HepG2 (cell line): ENCODE results near the gene ANO6. TPM values are rescaled to one million over a fixed set of nuclear protein-coding genes. Genes with fewer than 3 reads are reported as not detected.

Source experiments
- ATAC-seq: fragments of 200-7000 bp; cut with Tn5 transposase; 3 replicates; pipeline ENCODE4 v1.9.1; 2020; ENCODE audit warnings: mild to moderate bottlenecking, moderate library complexity
- BruUV-seq: library from RNA; stranded (reverse); fragments of 400-500 nt; replicated peaks from 2 replicates; lab custom pipeline; 2021; lab: Mats Ljungman, UMichigan
- CTCF ChIA-PET: fragments of 300-600 bp; formaldehyde crosslinking; extraction: SDS; loops from one replicate; lab custom pipeline; 2021; ENCODE audit warnings: low total read pairs, inconsistent platforms, low intra/inter-chr PET ratio; lab: Yijun Ruan, JAX
- POLR2A ChIA-PET: fragments of 350-600 bp; sonication (Branson Sonifier 250); formaldehyde crosslinking; loops from one replicate; lab custom pipeline; 2020; ENCODE audit warnings: antibody characterized with exemption, inconsistent platforms; lab: Yijun Ruan, JAX
- DNase-seq: peaks from one replicate; pipeline ENCODE4 v3.0.0-alpha.2; 2015; ENCODE audit warnings: low spot score
- FAIRE-seq: peaks from 3 replicates; lab custom pipeline; 2011; peaks lifted over from hg19 to GRCh38; lab: Jason Lieb, UNC
- H2AFZ ChIP-seq: one replicate; pipeline ENCODE4 v1.6.1; 2011; ENCODE audit warnings: low read length, inconsistent platforms
- H3K27ac ChIP-seq: fragments of 300-600 bp; 3 replicates; pipeline ENCODE4 v1.8.0; 2011; ENCODE audit warnings: mixed run types, mild to moderate bottlenecking, mixed read lengths, low read length, inconsistent platforms; ENCODE audit not compliant: insufficient read depth; ENCODE audit errors: extremely low read length
- H3K27me3 ChIP-seq, 2 experiments: fragments of 200-600 bp in 1 of 2; 2 replicates in 1 of 2; 3 replicates in 1 of 2; pipeline versions ENCODE4 v1.6.0 to v1.8.0; 2011; ENCODE audit warnings: low read length in 2 of 2, mild to moderate bottlenecking in 2 of 2, moderate library complexity in 2 of 2, inconsistent platforms in 1 of 2; ENCODE audit not compliant: insufficient read depth in 2 of 2, control insufficient read depth in 1 of 2
- H3K36me3 ChIP-seq, 2 experiments: fragments of 200-600 bp in 1 of 2; replicated peaks in 1 of 2; 2 replicates in 1 of 2; 3 replicates in 1 of 2; pipeline versions ENCODE4 v1.5.1 to v1.8.0; 2011; ENCODE audit warnings: low read length in 2 of 2, inconsistent platforms in 1 of 2; ENCODE audit not compliant: insufficient read depth in 2 of 2, control insufficient read depth in 1 of 2
- H3K4me1 ChIP-seq: 2 replicates; pipeline ENCODE4 v1.5.1; 2012; ENCODE audit warnings: low read length, inconsistent platforms; ENCODE audit not compliant: insufficient read depth
- H3K4me2 ChIP-seq: 2 replicates; pipeline ENCODE4 v1.6.0; 2011; ENCODE audit warnings: low read depth, low read length, inconsistent platforms
- H3K4me3 ChIP-seq, 3 experiments: fragments of 200-600 bp in 1 of 3; sonication (generic), shearing (Covaris generic) in 1 of 3; replicated peaks in 1 of 3; 2 replicates each; pipeline ENCODE4 v1.5.1; 2011 to 2016; ENCODE audit warnings: low read length in 3 of 3, inconsistent platforms in 2 of 3, low read depth in 2 of 3, mild to moderate bottlenecking in 2 of 3, control low read depth in 1 of 3, mixed read lengths in 1 of 3; ENCODE audit not compliant: insufficient read depth in 1 of 3
- H3K79me2 ChIP-seq: one replicate; pipeline ENCODE4 v1.6.1; 2011; ENCODE audit warnings: low read length, inconsistent platforms; ENCODE audit not compliant: insufficient read depth
- H3K9ac ChIP-seq: 2 replicates; pipeline ENCODE4 v1.6.0; 2011; ENCODE audit warnings: mild to moderate bottlenecking, low read depth, low read length, inconsistent platforms; ENCODE audit not compliant: insufficient read depth
- H3K9me3 ChIP-seq: 2 replicates; pipeline ENCODE4 v1.5.1; 2012; ENCODE audit warnings: mild to moderate bottlenecking, low read length
- H4K20me1 ChIP-seq: 2 replicates; pipeline ENCODE4 v1.6.0; 2011; ENCODE audit warnings: inconsistent platforms, mild to moderate bottlenecking, low read length, moderate library complexity; ENCODE audit not compliant: insufficient read depth
- ARHGAP35 ChIP-seq: sonication (generic); formaldehyde crosslinking; IDR thresholded peaks from 2 replicates; pipeline ENCODE4 v1.9.0; 2022; ENCODE audit warnings: mild to moderate bottlenecking, inconsistent platforms, moderate library complexity, missing genetic modification reagents, borderline replicate concordance
- ARID2 ChIP-seq: sonication (generic); formaldehyde crosslinking; IDR thresholded peaks from 2 replicates; pipeline ENCODE4 v1.8.1; 2022; ENCODE audit warnings: mild to moderate bottlenecking, missing genetic modification reagents, borderline replicate concordance
- BRD4 ChIP-seq: sonication (generic); formaldehyde crosslinking; IDR thresholded peaks from 2 replicates; pipeline ENCODE4 v1.4.0; 2020; ENCODE audit warnings: missing genetic modification reagents
- FOXJ3 ChIP-seq: sonication (generic); formaldehyde crosslinking; IDR thresholded peaks from 2 replicates; pipeline ENCODE4 v1.4.0; 2020; ENCODE audit warnings: missing genetic modification reagents, mild to moderate bottlenecking, borderline replicate concordance
- GLI4 ChIP-seq: sonication (generic); formaldehyde crosslinking; IDR thresholded peaks from 2 replicates; pipeline ENCODE4 v1.5.1; 2020; ENCODE audit warnings: missing genetic modification reagents, mild to moderate bottlenecking, moderate library complexity, borderline replicate concordance
- KLF15 ChIP-seq: sonication (generic); formaldehyde crosslinking; IDR thresholded peaks from 2 replicates; pipeline ENCODE4 v1.8.1; 2023; ENCODE audit warnings: borderline replicate concordance, mild to moderate bottlenecking, inconsistent platforms, missing genetic modification reagents, mixed read lengths
- KMT2A ChIP-seq: sonication (generic); formaldehyde crosslinking; IDR thresholded peaks from 2 replicates; pipeline ENCODE4 v1.4.0; 2020; ENCODE audit warnings: missing genetic modification reagents
- KMT2B ChIP-seq: IDR thresholded peaks from 2 replicates; pipeline ENCODE4 v1.6.1; 2016; ENCODE audit warnings: missing genetic modification reagents, missing compliant biosample characterization
- MED13 ChIP-seq: sonication (generic); formaldehyde crosslinking; IDR thresholded peaks from 2 replicates; pipeline ENCODE4 v1.5.0; 2020; ENCODE audit warnings: missing genetic modification reagents
- MTA1 ChIP-seq: sonication (generic); formaldehyde crosslinking; IDR thresholded peaks from 2 replicates; pipeline ENCODE4 v1.4.0; 2020; ENCODE audit warnings: missing genetic modification reagents, mild to moderate bottlenecking, borderline replicate concordance
- PITX1 ChIP-seq: sonication (generic); formaldehyde crosslinking; IDR thresholded peaks from 2 replicates; pipeline ENCODE4 v1.5.1; 2020; ENCODE audit warnings: mild to moderate bottlenecking, missing genetic modification reagents
- SETDB1 ChIP-seq: sonication (generic); formaldehyde crosslinking; IDR thresholded peaks from 2 replicates; pipeline ENCODE4 v1.5.1; 2020; ENCODE audit warnings: missing genetic modification reagents, mild to moderate bottlenecking, borderline replicate concordance
- SMYD3 ChIP-seq: sonication (generic); formaldehyde crosslinking; IDR thresholded peaks from 2 replicates; pipeline ENCODE4 v1.8.1; 2023; ENCODE audit warnings: mild to moderate bottlenecking, missing genetic modification reagents
- ZBTB2 ChIP-seq: sonication (generic); formaldehyde crosslinking; IDR thresholded peaks from 2 replicates; pipeline ENCODE4 v1.8.0; 2022; ENCODE audit warnings: low read depth, missing genetic modification reagents
- ZNF33B ChIP-seq: sonication (generic); formaldehyde crosslinking; IDR thresholded peaks from 2 replicates; pipeline ENCODE4 v1.5.1; 2020; ENCODE audit warnings: mild to moderate bottlenecking, missing genetic modification reagents
- ZNF576 ChIP-seq: sonication (generic); formaldehyde crosslinking; IDR thresholded peaks from 2 replicates; pipeline ENCODE4 v1.4.0; 2020; ENCODE audit warnings: mild to moderate bottlenecking, missing genetic modification reagents
- WGBS: methylation state at CpG from one replicate; pipeline ENCODE4 v1.1.6; 2017; ENCODE audit warnings: low lambda C conversion rate; 5-methylcytosine and 5-hydroxymethylcytosine counted together
- in situ Hi-C: cut with HindIII; loops from 2 replicates; pipeline ENCODE4 v1.10.0; 2017; ENCODE audit warnings: low pct_unique_long_range_greater_than_20kb; ENCODE audit not compliant: extremely low pct_ligation_motif_present
- intact Hi-C: fragments of 100-400 bp; cut with micrococcal nuclease; formaldehyde crosslinking; loops from one replicate; pipeline ENCODE4 v1.10.0; 2022; ENCODE audit not compliant: unreplicated experiment
- polyA plus RNA-seq, 8 experiments: library from polyadenylated mRNA; depleted of rRNA in 3 of 8; stranded (reverse) in 7 of 8; unstranded in 1 of 8; fragments of >200 nt; fragmentation: Illumina TruSeq in 4 of 8; extraction: Trizol in 4 of 8; gene quantifications; 2 replicates each; pipeline versions ENCODE4 v1.2.1 to v1.2.3, GENCODE V29; 2011 to 2016; ENCODE audit warnings: low read depth in 4 of 8, missing spikeins in 1 of 8, mixed read lengths in 1 of 8; ENCODE audit not compliant: insufficient read depth in 1 of 8
- total RNA-seq, 5 experiments: library from RNA; depleted of rRNA; stranded (reverse); fragments of >200 nt; fragmentation: Illumina TruSeq; extraction: Trizol; gene quantifications; 2 replicates each; pipeline ENCODE4 v1.2.3, GENCODE V29; 2016; ENCODE audit warnings: low read depth in 1 of 5

ANO6 gene
- total and polyA plus RNA-seq, 2 of the 13 experiments (the other 11 are each of a cell fraction or from before 2014, with no cell fraction given), result 37.8 to 57.1 TPM

GRCh38 chr12:45309836-45310626 is 94.1 kb downstream of the ANO6 start:
- no peaks in the 10 kb centered on the region for H3K4me1 ChIP-seq
- intact Hi-C loops (no loop called here), in situ Hi-C loops (no loop called here)
- CTCF ChIA-PET, result no interaction called here
- peaks cover 1 to 3% of the 10 kb centered on the region in 2 experiments; a peak in 3 of 5 replicates for H3K36me3 ChIP-seq
- H3K79me2 ChIP-seq, result no peaks in the 10 kb centered on the region
- no peak overlapping the region for H3K9ac ChIP-seq
- H3K27ac ChIP-seq, result no peak overlapping the region
- BruUV-seq, result no TSS peak
- H2AFZ ChIP-seq, result no peak overlapping the region
- ATAC-seq (no peak), FAIRE-seq (no peak), DNase-seq (no peak)
- H3K4me2 ChIP-seq, result no peak overlapping the region
- no peak overlapping the region for H3K4me3 ChIP-seq
- H4K20me1 ChIP-seq, result no peaks in the 10 kb centered on the region
- H3K27me3 ChIP-seq, result no peaks in the 10 kb centered on the region
- TF ChIP-seq ZBTB2 (CRISPR knock-in tag) (no peak), GLI4 (CRISPR knock-in tag) (no peak), ARHGAP35 (CRISPR knock-in tag) (no peak), ZNF33B (CRISPR knock-in tag) (no peak), MTA1 (CRISPR knock-in tag) (no peak), ZNF576 (no peak), KLF15 (CRISPR knock-in tag) (no peak), PITX1 (CRISPR knock-in tag) (no peak), KMT2B (CRISPR knock-in tag) (no peak), SMYD3 (CRISPR knock-in tag) (no peak), ARID2 (CRISPR knock-in tag) (no peak), SETDB1 (CRISPR knock-in tag) (no peak), BRD4 (CRISPR knock-in tag) (no peak), FOXJ3 (CRISPR knock-in tag) (no peak), KMT2A (CRISPR knock-in tag) (no peak), MED13 (CRISPR knock-in tag) (no peak)
- POLR2A ChIA-PET, result no interaction called here
- WGBS, result 89% methylated on average over 1 of the region's 1 CpG
- H3K9me3 ChIP-seq, result no peaks in the 10 kb centered on the region
